Gastrocnemius medialis (tissue), 4 donors: ENCODE measurements around the gene CHCHD6. TPM values are rescaled to one million over a fixed set of nuclear protein-coding genes. Genes with fewer than 3 reads are reported as not detected.

Experiments
- ATAC-seq, 2 donors: fragments of 150-250 bp; one replicate each; pipeline ENCODE4 v1.9.1; 2016
- DNase-seq, 2 donors: peaks; one replicate each; pipeline ENCODE4 v3.0.0-alpha.2; 2019
- H3K27ac ChIP-seq, 4 donors: fragments of 200-600 bp; sonication (generic); 1 replicate in 1 of 4; 2 replicates in 3 of 4; pipeline ENCODE4 v1.5.1; 2016 to 2018; ENCODE audit warnings: mild to moderate bottlenecking in 2 of 4, moderate library complexity in 1 of 4
- H3K27me3 ChIP-seq, 3 donors: fragments of 200-600 bp; sonication (generic) in 2 of 3; 1 replicate in 1 of 3; 2 replicates in 2 of 3; pipeline versions ENCODE4 v1.5.1 to v1.6.0; 2016 to 2019; ENCODE audit warnings: mild to moderate bottlenecking in 1 of 3, moderate library complexity in 1 of 3
- H3K36me3 ChIP-seq, 2 donors: fragments of 200-600 bp; sonication (generic) in 1 of 2; one replicate each; pipeline ENCODE4 v1.5.1; 2017 to 2018
- H3K4me1 ChIP-seq, 2 donors: fragments of 200-600 bp; sonication (generic) in 1 of 2; one replicate each; pipeline ENCODE4 v1.5.1; 2016 to 2017; ENCODE audit warnings: mild to moderate bottlenecking in 2 of 2
- H3K4me3 ChIP-seq, 4 donors: fragments of 200-600 bp; sonication (generic) in 3 of 4; 1 replicate in 1 of 4; 2 replicates in 3 of 4; pipeline ENCODE4 v1.5.1; 2016 to 2019; ENCODE audit warnings: mild to moderate bottlenecking in 2 of 4
- H3K9me3 ChIP-seq, 3 donors: fragments of 200-600 bp; sonication (generic) in 2 of 3; 1 replicate in 1 of 3; 2 replicates in 2 of 3; pipeline ENCODE4 v1.5.1; 2016 to 2019
- CTCF ChIP-seq, 5 experiments: fragments of 450-650 bp in 3 of 5; fragments of 200-600 bp in 2 of 5; sonication (generic) in 2 of 5; IDR thresholded peaks in 4 of 5; conservative IDR thresholded peaks in 1 of 5; 1 replicate in 4 of 5; 2 replicates in 1 of 5; pipeline ENCODE4 v1.5.1; 2016 to 2019; ENCODE audit warnings: antibody characterized with exemption in 5 of 5, mild to moderate bottlenecking in 3 of 5, moderate library complexity in 3 of 5
- POLR2A ChIP-seq, 2 donors: fragments of 450-650 bp; IDR thresholded peaks; one replicate each; pipeline ENCODE4 v1.6.1; 2017; ENCODE audit warnings: antibody characterized with exemption in 2 of 2, mild to moderate bottlenecking in 2 of 2, moderate library complexity in 2 of 2
- in situ Hi-C, 4 donors: fragments of 200-750 bp; cut with MboI; loops; one replicate each; pipeline versions ENCODE4 v1.15.0 to v1.8.0; 2017; ENCODE audit warnings: low sequenced_read_pairs in 4 of 4
- intact Hi-C: fragments of 100-400 bp; cut with DNase I; formaldehyde crosslinking; loops from one replicate; pipeline ENCODE4 v1.15.1; 2023; ENCODE audit warnings: low total_unique reads
- total RNA-seq, 4 donors: library from RNA; depleted of rRNA; stranded (reverse); fragments of >200 nt; gene quantifications; one replicate each; pipeline versions ENCODE4 v1.1.0 to v1.2.3, GENCODE V29; 2016

The CHCHD6 gene
- total RNA-seq, 4 donors from 2014 or later: 2.7 to 4.2 (median 3.4) TPM

DNA sequence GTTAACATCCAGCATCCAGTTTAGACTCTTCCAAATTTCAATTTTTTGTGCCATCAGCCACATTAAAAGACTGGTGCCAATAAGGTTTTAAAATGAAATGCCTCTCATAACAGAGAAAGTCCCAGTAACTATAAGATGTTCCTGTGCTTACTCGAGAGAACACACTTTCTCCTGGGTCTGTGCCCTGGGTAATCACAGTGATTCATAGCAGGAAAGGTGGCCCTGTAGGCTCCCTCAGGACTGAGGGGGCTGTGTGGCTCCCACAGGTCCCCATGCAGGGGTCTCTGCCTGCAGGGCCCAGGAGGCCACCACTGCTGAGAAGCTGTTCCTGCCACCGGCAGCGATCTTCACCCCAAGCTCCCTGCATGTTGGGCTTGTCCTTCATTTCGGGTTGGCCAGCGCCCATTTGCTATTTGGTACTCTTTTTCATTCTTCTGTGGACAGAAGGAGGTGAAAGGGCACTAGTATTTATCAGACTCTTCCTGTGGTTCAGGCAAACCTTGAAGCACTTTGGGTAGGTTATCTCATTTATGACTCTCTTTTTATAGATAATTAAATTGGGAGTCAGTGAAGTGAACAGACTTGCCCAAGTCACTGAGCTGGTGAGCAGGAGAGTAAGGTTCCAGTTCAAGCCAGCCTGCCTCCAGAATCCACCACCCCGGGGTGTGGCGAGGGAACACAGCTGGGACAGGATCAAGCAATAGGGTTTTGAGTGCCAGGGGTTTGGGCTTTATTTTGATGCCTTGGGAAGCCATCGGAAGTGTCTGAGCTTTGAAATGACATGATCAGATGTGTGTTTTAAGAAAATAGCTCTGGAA is 234.7 kb downstream of the CHCHD6 start:
- ATAC-seq (no peak), DNase-seq (no peak)
- TF ChIP-seq CTCF (IDR thresholded peaks at IDR 0.05 in 4 of 5, conservative IDR thresholded peaks at IDR 0.05 in 1 of 5): no peak
- Histone ChIP-seq H3K9me3 (no peaks in the 10 kb centered on the region), H3K36me3 (no peaks in the 10 kb centered on the region), H3K4me1 (peaks cover 0 to 4% of the 10 kb centered on the region in 2 donors), H3K4me3 (no peak overlapping the region), H3K27me3 (no peaks in the 10 kb centered on the region), H3K27ac (no peak overlapping the region)
- intact Hi-C loops (no loop called here), in situ Hi-C loops (no loop called here)

DNA sequence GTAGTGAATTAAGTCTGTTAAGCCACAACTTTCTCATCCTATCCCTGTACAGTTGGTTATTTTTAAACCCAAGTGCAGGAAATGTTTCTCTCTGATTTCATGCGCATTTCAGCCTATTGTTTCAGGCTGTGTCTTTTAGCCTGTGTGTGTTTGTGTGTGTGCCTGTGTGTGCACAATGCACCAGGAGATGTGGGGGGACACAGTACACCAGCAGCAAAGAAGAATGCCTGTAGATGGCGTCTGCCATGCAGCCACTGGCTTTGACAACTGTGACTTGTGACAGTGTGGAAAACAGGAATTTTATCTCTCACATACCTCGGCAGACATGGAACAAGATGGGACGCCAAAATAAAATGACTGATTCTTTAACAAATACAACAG is 235.3 kb downstream of the CHCHD6 start:
- no peak for DNase-seq
- no peak for TF ChIP-seq POLR2A (IDR thresholded peaks at IDR 0.05)
- no peak for TF ChIP-seq CTCF (IDR thresholded peaks at IDR 0.05 in 4 of 5, conservative IDR thresholded peaks at IDR 0.05 in 1 of 5)
- peaks cover 0 to 4% of the 10 kb centered on the region in 2 donors for H3K4me1 ChIP-seq
- intact Hi-C loops: no loop called here
- no peaks in the 10 kb centered on the region for H3K9me3 ChIP-seq
- H3K4me3 ChIP-seq: no peak overlapping the region
- H3K36me3 ChIP-seq: no peaks in the 10 kb centered on the region
- H3K27ac ChIP-seq: no peak overlapping the region
- in situ Hi-C loops: no loop called here
- no peak for ATAC-seq
- no peaks in the 10 kb centered on the region for H3K27me3 ChIP-seq

GRCh38 chr3:126939733-126940132 is 235.7 kb downstream of the CHCHD6 start:
- no peak for TF ChIP-seq CTCF (IDR thresholded peaks at IDR 0.05 in 4 of 5, conservative IDR thresholded peaks at IDR 0.05 in 1 of 5)
- no peak for TF ChIP-seq POLR2A (IDR thresholded peaks at IDR 0.05)
- no peak overlapping the region for H3K27ac ChIP-seq

DNA sequence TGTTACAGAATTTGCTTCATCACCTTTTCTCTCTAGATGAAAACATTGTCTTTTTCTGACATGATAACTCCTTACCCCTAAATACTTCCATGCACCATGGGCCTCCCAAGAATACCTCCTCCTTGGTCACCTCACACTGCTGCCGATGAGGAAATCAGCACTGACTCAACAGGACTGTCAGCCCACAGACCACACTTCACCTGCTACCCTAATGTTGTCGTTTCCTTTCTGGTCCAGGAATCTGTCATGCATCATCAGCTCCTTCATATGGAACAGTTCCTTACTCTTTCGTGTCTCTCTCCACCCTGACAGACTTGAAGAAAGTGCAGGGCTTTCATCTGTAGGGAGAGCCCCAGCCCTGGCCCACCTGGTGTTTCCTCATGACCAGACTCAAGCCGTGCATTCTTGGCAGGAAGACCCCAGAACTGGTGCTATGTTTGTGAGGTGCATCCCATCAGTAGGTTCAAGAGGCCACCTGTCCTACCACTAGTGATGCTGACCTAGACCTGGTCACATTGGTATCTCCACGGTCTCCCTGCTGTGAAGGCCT is 237.8 kb downstream of the CHCHD6 start:
- Histone ChIP-seq H3K4me1 (peaks cover 0 to 4% of the 10 kb centered on the region in 2 donors), H3K36me3 (no peaks in the 10 kb centered on the region), H3K9me3 (no peaks in the 10 kb centered on the region), H3K4me3 (no peak overlapping the region), H3K27ac (no peak overlapping the region), H3K27me3 (no peaks in the 10 kb centered on the region)
- TF ChIP-seq POLR2A (IDR thresholded peaks at IDR 0.05) (no peak), CTCF (IDR thresholded peaks at IDR 0.05 in 4 of 5, conservative IDR thresholded peaks at IDR 0.05 in 1 of 5) (no peak)
- in situ Hi-C loops (no loop called here), intact Hi-C loops (no loop called here)
- ATAC-seq (no peak), DNase-seq (no peak)

More at GRCh38 chr3:126939733-126940132, 235.7 kb downstream of the CHCHD6 start:
- in situ Hi-C loops: no loop called here
- DNase-seq (no peak), ATAC-seq (no peak)
- H3K9me3 ChIP-seq: no peaks in the 10 kb centered on the region
- peaks cover 0 to 4% of the 10 kb centered on the region in 2 donors for H3K4me1 ChIP-seq
- H3K4me3 ChIP-seq: no peak overlapping the region
- no peaks in the 10 kb centered on the region for H3K36me3 ChIP-seq
- intact Hi-C loops: no loop called here
- no peaks in the 10 kb centered on the region for H3K27me3 ChIP-seq
